Panc1 (cell line): Measurements from ENCODE around the gene RCOR2. TPM values are rescaled to one million over a fixed set of nuclear protein-coding genes. Genes with fewer than 3 reads are reported as not detected.

Experiments used
- ATAC-seq: fragments of 200-7000 bp; cut with Tn5 transposase; 2 replicates; pipeline ENCODE4 v1.9.1; 2020; ENCODE audit warnings: mild to moderate bottlenecking, moderate library complexity
- BruUV-seq: library from RNA; stranded (reverse); fragments of 400-500 nt; replicated peaks from 2 replicates; lab custom pipeline; 2021; lab: Mats Ljungman, UMichigan
- CTCF ChIA-PET: fragments of 300-600 bp; sonication (Branson Sonifier 250); formaldehyde crosslinking; loops from one replicate; lab custom pipeline; 2022; ENCODE audit warnings: antibody characterized with exemption; lab: Charles Lee
- POLR2A ChIA-PET: fragments of 300-600 bp; sonication (Branson Sonifier 250); formaldehyde crosslinking; loops from one replicate; lab custom pipeline; 2022; ENCODE audit warnings: antibody characterized with exemption; lab: Charles Lee
- DNase-seq: peaks from one replicate; pipeline ENCODE4 v3.0.0-alpha.2; 2010; ENCODE audit warnings: low read depth, low spot score
- H3K27ac ChIP-seq: 2 replicates; pipeline ENCODE4 v1.5.1; 2011; ENCODE audit warnings: mild to moderate bottlenecking, low read length, inconsistent platforms
- H3K27me3 ChIP-seq: fragments of 200-500 bp; sonication (Bioruptor generic); 2 replicates; pipeline ENCODE4 v1.6.0; 2014; ENCODE audit warnings: low read length, inconsistent platforms; ENCODE audit not compliant: control insufficient read depth, insufficient read depth
- H3K36me3 ChIP-seq: fragments of 200-500 bp; sonication (Bioruptor generic); 2 replicates; pipeline ENCODE4 v1.5.1; 2014; ENCODE audit warnings: inconsistent platforms, mild to moderate bottlenecking, low read length, moderate library complexity; ENCODE audit not compliant: control insufficient read depth, insufficient read depth
- H3K4me1 ChIP-seq: 2 replicates; pipeline ENCODE4 v1.5.1; 2011; ENCODE audit warnings: inconsistent platforms, mild to moderate bottlenecking, low read length, moderate library complexity; ENCODE audit not compliant: control insufficient read depth, insufficient read depth
- H3K4me3 ChIP-seq, 2 experiments: 2 replicates each; pipeline ENCODE4 v1.5.1; 2011 to 2012; ENCODE audit warnings: low read depth in 2 of 2, low read length in 2 of 2, mild to moderate bottlenecking in 2 of 2, inconsistent platforms in 1 of 2, moderate library complexity in 1 of 2
- H3K9me3 ChIP-seq: fragments of 200-500 bp; sonication (Bioruptor generic); 2 replicates; pipeline ENCODE4 v1.5.1; 2014; ENCODE audit warnings: low read depth, mild to moderate bottlenecking, inconsistent platforms, low read length, moderate library complexity; ENCODE audit not compliant: control insufficient read depth, insufficient read depth
- CTCF ChIP-seq: fragments of 450-650 bp; IDR thresholded peaks from 2 replicates; pipeline ENCODE4 v1.5.1; 2017; ENCODE audit warnings: mild to moderate bottlenecking
- POLR2AphosphoS5 ChIP-seq: IDR thresholded peaks from 2 replicates; pipeline ENCODE4 v1.6.1; 2012; ENCODE audit warnings: mild to moderate bottlenecking, low read depth, low read length, moderate library complexity
- SIN3A ChIP-seq: IDR thresholded peaks from 2 replicates; pipeline ENCODE4 v1.6.1; 2012; ENCODE audit warnings: low read depth, mild to moderate bottlenecking, low read length, moderate library complexity, borderline replicate concordance; ENCODE audit not compliant: insufficient read depth
- TCF7L2 ChIP-seq: IDR thresholded peaks from 2 replicates; pipeline ENCODE4 v1.6.1; 2011; ENCODE audit warnings: mild to moderate bottlenecking, low read depth, low read length, inconsistent platforms
- in situ Hi-C: cut with HindIII; loops from 2 replicates; pipeline ENCODE4 v1.10.0; 2016; ENCODE audit warnings: low sequenced_read_pairs, low pct_unique_long_range_greater_than_20kb
- intact Hi-C: fragments of 100-400 bp; cut with micrococcal nuclease; formaldehyde crosslinking; loops from one replicate; pipeline ENCODE4 v1.10.0; 2022; ENCODE audit not compliant: unreplicated experiment
- total RNA-seq: library from RNA; stranded (reverse); gene quantifications from one replicate; pipeline ENCODE4 v1.2.1, GENCODE V29; 2021; ENCODE audit not compliant: unreplicated experiment
- TF ChIP-seq, protein P1 (sequence below), 2 experiments: IDR thresholded peaks; 2 replicates each; pipeline ENCODE4 v1.6.1; 2011 to 2012; ENCODE audit warnings: low read depth in 2 of 2, control low read depth in 1 of 2, low read length in 1 of 2, mild to moderate bottlenecking in 1 of 2, moderate library complexity in 1 of 2; ENCODE audit not compliant: insufficient read depth in 1 of 2

RCOR2 gene
- total RNA-seq, 1 experiment from 2014 or later = 10.2 TPM

- in situ Hi-C loops = no loop called here
- ChIA-PET POLR2A (interaction anchor here (0.7 kb wide), 1 partner anchor 20 kb away, joined by 4 read pairs; no protein-coding TSS in a partner anchor), CTCF (interaction anchor here (0.6 to 1.9 kb wide), 3 partner anchors 13 to 32 kb away, joined by 3 to 5 read pairs (median 4); no protein-coding TSS in a partner anchor)
- H3K36me3 ChIP-seq = no peaks in the 10 kb centered on the region; the same call in 1 of the 2 replicates
- DNase-seq = no peak
- H3K27me3 ChIP-seq = no peaks in the 10 kb centered on the region
- H3K4me1 ChIP-seq = peaks cover 30% of the 10 kb centered on the region
- BruUV-seq = no TSS peak
- no peak for ATAC-seq
- no peak overlapping the region for H3K4me3 ChIP-seq
- intact Hi-C loops = no loop called here
- TF ChIP-seq TCF7L2 (no peak), POLR2AphosphoS5 (no peak), SIN3A (no peak), CTCF (no peak)
- TF ChIP-seq, protein P1, sequence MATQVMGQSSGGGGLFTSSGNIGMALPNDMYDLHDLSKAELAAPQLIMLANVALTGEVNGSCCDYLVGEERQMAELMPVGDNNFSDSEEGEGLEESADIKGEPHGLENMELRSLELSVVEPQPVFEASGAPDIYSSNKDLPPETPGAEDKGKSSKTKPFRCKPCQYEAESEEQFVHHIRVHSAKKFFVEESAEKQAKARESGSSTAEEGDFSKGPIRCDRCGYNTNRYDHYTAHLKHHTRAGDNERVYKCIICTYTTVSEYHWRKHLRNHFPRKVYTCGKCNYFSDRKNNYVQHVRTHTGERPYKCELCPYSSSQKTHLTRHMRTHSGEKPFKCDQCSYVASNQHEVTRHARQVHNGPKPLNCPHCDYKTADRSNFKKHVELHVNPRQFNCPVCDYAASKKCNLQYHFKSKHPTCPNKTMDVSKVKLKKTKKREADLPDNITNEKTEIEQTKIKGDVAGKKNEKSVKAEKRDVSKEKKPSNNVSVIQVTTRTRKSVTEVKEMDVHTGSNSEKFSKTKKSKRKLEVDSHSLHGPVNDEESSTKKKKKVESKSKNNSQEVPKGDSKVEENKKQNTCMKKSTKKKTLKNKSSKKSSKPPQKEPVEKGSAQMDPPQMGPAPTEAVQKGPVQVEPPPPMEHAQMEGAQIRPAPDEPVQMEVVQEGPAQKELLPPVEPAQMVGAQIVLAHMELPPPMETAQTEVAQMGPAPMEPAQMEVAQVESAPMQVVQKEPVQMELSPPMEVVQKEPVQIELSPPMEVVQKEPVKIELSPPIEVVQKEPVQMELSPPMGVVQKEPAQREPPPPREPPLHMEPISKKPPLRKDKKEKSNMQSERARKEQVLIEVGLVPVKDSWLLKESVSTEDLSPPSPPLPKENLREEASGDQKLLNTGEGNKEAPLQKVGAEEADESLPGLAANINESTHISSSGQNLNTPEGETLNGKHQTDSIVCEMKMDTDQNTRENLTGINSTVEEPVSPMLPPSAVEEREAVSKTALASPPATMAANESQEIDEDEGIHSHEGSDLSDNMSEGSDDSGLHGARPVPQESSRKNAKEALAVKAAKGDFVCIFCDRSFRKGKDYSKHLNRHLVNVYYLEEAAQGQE (IDR thresholded peaks at IDR 0.05; ENCODE audit: insufficient read depth in 1 of 2, low read depth in 2 of 2, low read length in 1 of 2) = no peak
- no peaks in the 10 kb centered on the region for H3K9me3 ChIP-seq
- no peak overlapping the region for H3K27ac ChIP-seq
Measured at GRCh38 chr11:63913866-63914830, 2.8 kb downstream of the RCOR2 start.

- in situ Hi-C loops = no loop called here
- BruUV-seq = no TSS peak
- POLR2A ChIA-PET = no interaction called here
- Histone ChIP-seq H3K36me3 (no peaks in the 10 kb centered on the region; the same call in 1 of the 2 replicates), H3K27ac (no peak overlapping the region), H3K4me3 (no peak overlapping the region), H3K27me3 (no peaks in the 10 kb centered on the region), H3K4me1 (peaks cover 18% of the 10 kb centered on the region), H3K9me3 (no peaks in the 10 kb centered on the region)
- TF ChIP-seq SIN3A = no peak
- no peak for TF ChIP-seq TCF7L2
- no peak for TF ChIP-seq POLR2AphosphoS5
- TF ChIP-seq, protein P1 (IDR thresholded peaks at IDR 0.05; ENCODE audit: insufficient read depth in 1 of 2, low read depth in 2 of 2, low read length in 1 of 2) = no peak
- TF ChIP-seq CTCF = no peak
- intact Hi-C loops = no loop called here
- DNase-seq (no peak), ATAC-seq (no peak)
- CTCF ChIA-PET = interaction anchor here (0.7 kb wide), 1 partner anchor 35 kb away, joined by 7 read pairs; no protein-coding TSS in a partner anchor
Measured at GRCh38 chr11:63912678-63913077, 4.3 kb downstream of the RCOR2 start.
